GM06990 (cell line): Measurements from ENCODE around the gene STAT3.
"Not testable (repeated sequence)": the region's sequence is repeated elsewhere in the genome, so short reads cannot be mapped to it uniquely, and the experiment has no call there.

ENCODE experiments used
- DNase-seq: peaks from one replicate; pipeline ENCODE4 v3.0.0-alpha.2; 2011; ENCODE audit not compliant: insufficient read length; ENCODE audit errors: extremely low read depth
- H3K27me3 ChIP-seq: replicated peaks from 2 replicates; pipeline ENCODE4 v1.6.0; 2011; ENCODE audit warnings: low read length; ENCODE audit not compliant: control insufficient read depth, insufficient read depth
- H3K36me3 ChIP-seq: 2 replicates; pipeline ENCODE4 v1.5.1; 2011; ENCODE audit warnings: low read length; ENCODE audit not compliant: control insufficient read depth, insufficient read depth
- H3K4me3 ChIP-seq: replicated peaks from 2 replicates; pipeline ENCODE4 v1.5.1; 2011; ENCODE audit warnings: low read depth, mild to moderate bottlenecking, control low read depth, low read length
- CTCF ChIP-seq: IDR thresholded peaks from 2 replicates; pipeline ENCODE4 v1.5.1; 2011; ENCODE audit warnings: low read length, control low read depth, mild to moderate bottlenecking, inconsistent platforms; ENCODE audit not compliant: insufficient read depth, poor library complexity, severe bottlenecking

STAT3 gene

GRCh38 chr17:42405963-42406495 lies 17.8 kb upstream of the STAT3 start:
- no peaks in the 10 kb centered on the region for H3K27me3 ChIP-seq
- H3K4me3 ChIP-seq, result no peak overlapping the region
- H3K36me3 ChIP-seq, result no peaks in the 10 kb centered on the region
- peak; percentile 78 for DNase-seq
- TF ChIP-seq CTCF, result peak; percentile 89

- no peak for DNase-seq
- no peaks in the 10 kb centered on the region for H3K27me3 ChIP-seq
- H3K36me3 ChIP-seq, result no peaks in the 10 kb centered on the region
- no peak overlapping the region for H3K4me3 ChIP-seq
- TF ChIP-seq CTCF, result no peak
Observed at GRCh38 chr17:42405076-42405475, 16.8 kb upstream of the STAT3 start.

DNA sequence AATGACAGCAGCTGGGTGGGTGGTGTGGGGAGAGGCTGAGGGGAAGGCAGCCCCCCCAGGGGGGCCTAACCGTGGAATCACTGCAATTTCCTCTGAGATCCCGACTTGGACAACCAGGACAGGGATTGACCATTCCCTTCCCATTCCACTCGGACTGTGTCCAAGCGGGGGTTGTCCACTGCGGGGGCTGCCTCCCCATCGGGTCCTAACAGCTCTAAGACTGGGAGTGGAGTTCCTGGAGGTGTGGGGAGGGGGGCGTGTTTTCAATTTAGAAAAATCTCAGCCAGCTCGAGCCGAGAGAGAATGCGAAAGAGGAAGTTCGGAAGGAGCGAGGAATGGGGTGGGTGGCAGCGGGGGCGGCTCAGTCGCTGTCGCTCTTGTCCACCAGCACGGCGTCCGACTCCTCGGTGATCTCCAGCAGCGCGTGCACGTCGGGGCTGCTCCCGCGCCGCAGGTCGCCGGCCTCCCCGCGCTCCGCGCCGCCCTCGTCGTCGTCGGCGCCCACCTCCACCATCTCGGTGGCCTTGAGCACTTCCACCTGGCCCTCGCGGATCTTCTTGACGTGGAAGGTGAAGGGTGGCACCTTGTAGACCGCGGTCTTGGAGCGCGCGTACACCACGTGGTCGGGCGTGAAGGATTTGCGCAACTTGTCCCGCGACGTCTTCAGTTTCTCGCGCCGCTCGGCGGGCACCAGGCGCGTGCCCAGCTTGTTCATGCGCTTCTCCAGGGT lies 16.2 kb upstream of the STAT3 start:
- no peak for TF ChIP-seq CTCF
- no peaks in the 10 kb centered on the region for H3K27me3 ChIP-seq
- DNase-seq, result no peak
- no peaks in the 10 kb centered on the region for H3K36me3 ChIP-seq
- no peak overlapping the region for H3K4me3 ChIP-seq

- peak; percentile 36 for DNase-seq
- H3K36me3 ChIP-seq, result no peaks in the 10 kb centered on the region
- no peak overlapping the region for H3K4me3 ChIP-seq
- TF ChIP-seq CTCF, result peak; percentile 64
- no peaks in the 10 kb centered on the region for H3K27me3 ChIP-seq
Observed at GRCh38 chr17:42403150-42403549, 14.9 kb upstream of the STAT3 start.

DNA sequence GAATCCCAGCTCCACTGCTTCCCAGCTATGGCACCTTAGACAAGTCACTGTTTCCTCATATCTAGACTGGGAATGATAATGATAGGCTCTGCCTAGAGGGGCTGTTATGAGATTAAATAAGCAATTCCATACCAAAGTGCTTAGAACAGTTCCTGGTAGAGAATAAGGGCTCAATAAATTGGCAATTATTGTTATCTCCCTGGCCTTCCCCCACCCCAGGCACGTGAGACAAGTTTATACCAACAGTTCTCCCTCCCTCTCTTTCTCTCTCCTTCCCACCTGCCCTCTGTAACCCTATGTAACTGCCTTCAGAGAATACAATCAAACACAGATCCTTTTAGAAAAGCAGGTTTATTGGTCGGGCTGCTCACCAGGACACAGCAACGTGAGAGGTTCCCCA lies 13.9 kb upstream of the STAT3 start:
- no peak for DNase-seq
- TF ChIP-seq CTCF, result no peak
- Histone ChIP-seq H3K36me3 (no peaks in the 10 kb centered on the region), H3K4me3 (no peak overlapping the region), H3K27me3 (no peaks in the 10 kb centered on the region)

GRCh38 chr17:42400844-42401375 lies 12.7 kb upstream of the STAT3 start:
- not testable (repeated sequence) for H3K4me3 ChIP-seq, H3K27me3 ChIP-seq, H3K36me3 ChIP-seq, DNase-seq
